Naive thymus-derived CD8-positive, alpha-beta T cell (primary cell): ENCODE data around the gene DDAH1. TPM values are rescaled to one million over a fixed set of nuclear protein-coding genes. Genes with fewer than 3 reads are reported as not detected.

Source experiments
- ATAC-seq, 2 donors: fragments of 150-1000 bp; cut with Tn5 transposase in 1 of 2; sonication (Bioruptor Pico), chemical (Tn5 transposase) in 1 of 2; 1 replicate in 1 of 2; 2 replicates in 1 of 2; pipeline ENCODE4 v1.10.0; 2021; ENCODE audit warnings: mild to moderate bottlenecking in 2 of 2, moderate library complexity in 2 of 2
- POLR2A ChIA-PET: fragments of 350-600 bp; sonication (Branson Sonifier 250); formaldehyde crosslinking; loops from one replicate; lab custom pipeline; 2021; ENCODE audit warnings: antibody characterized with exemption; lab: Charles Lee
- DNase-seq, 10 donors: peaks; one replicate each; pipeline versions ENCODE4 v3.0.0 to v3.0.0-alpha.2; 2020 to 2022
- H3K27ac Mint-ChIP-seq, 10 donors: one replicate each; pipeline ENCODE4 v1.8.0; 2020 to 2022; ENCODE audit warnings: mild to moderate bottlenecking in 10 of 10, mixed read lengths in 10 of 10, moderate library complexity in 4 of 10, inconsistent platforms in 1 of 10
- H3K27me3 Mint-ChIP-seq, 5 donors: one replicate each; pipeline ENCODE4 v1.8.0; 2021 to 2022; ENCODE audit warnings: mixed read lengths in 5 of 5
- H3K36me3 Mint-ChIP-seq, 3 donors: one replicate each; pipeline ENCODE4 v1.8.0; 2020 to 2022; ENCODE audit warnings: mixed read lengths in 3 of 3, mild to moderate bottlenecking in 2 of 3, inconsistent platforms in 1 of 3
- H3K4me1 Mint-ChIP-seq, 4 donors: one replicate each; pipeline ENCODE4 v1.8.0; 2021 to 2022; ENCODE audit warnings: mixed read lengths in 4 of 4
- H3K4me3 Mint-ChIP-seq, 10 donors: one replicate each; pipeline ENCODE4 v1.8.0; 2020 to 2022; ENCODE audit warnings: mild to moderate bottlenecking in 10 of 10, mixed read lengths in 10 of 10, moderate library complexity in 6 of 10, inconsistent platforms in 1 of 10
- H3K9me3 Mint-ChIP-seq, 9 donors: one replicate each; pipeline ENCODE4 v1.8.0; 2020 to 2022; ENCODE audit warnings: mixed read lengths in 9 of 9, mild to moderate bottlenecking in 3 of 9, inconsistent platforms in 1 of 9, moderate library complexity in 1 of 9
- polyA plus RNA-seq, 3 donors: library from polyadenylated mRNA; unstranded; fragments of 300-500 nt; fragmentation: Illumina TruSeq; gene quantifications; one replicate each; pipeline ENCODE4 v1.2.3, GENCODE V29; 2021
- total RNA-seq, 8 experiments: library from RNA in 2 of 8; stranded (reverse) in 2 of 8; gene quantifications; one replicate each; pipeline ENCODE4 v1.2.3 and lab custom pipeline; 2021 to 2026

DDAH1 gene
- total and polyA plus RNA-seq, 5 experiments from 2014 or later, result not detected

- DNase-seq (no peak), ATAC-seq (no peak)
- Mint-ChIP-seq H3K4me3 (peak overlapping the region in 2 of 10 donors; percentile 40 to 47), H3K36me3 (peaks cover 0 to 14% (median 0%) of the 10 kb centered on the region in 3 donors), H3K27ac (no peak overlapping the region), H3K27me3 (peaks cover 35 to 60% (median 52%) of the 10 kb centered on the region in 5 donors), H3K9me3 (peaks cover 0 to 5% (median 0%) of the 10 kb centered on the region in 9 donors), H3K4me1 (peaks cover 3 to 10% (median 8%) of the 10 kb centered on the region in 4 donors)
- POLR2A ChIA-PET, result no interaction called here
Observed at GRCh38 chr1:85467036-85467435, 2.1 kb upstream of the DDAH1 start.

GRCh38 chr1:85465786-85466134, 801 bp upstream of the DDAH1 start:
- Mint-ChIP-seq H3K9me3 (peaks cover 0 to 5% (median 0%) of the 10 kb centered on the region in 9 donors), H3K27ac (no peak overlapping the region), H3K36me3 (peaks cover 0 to 14% (median 0%) of the 10 kb centered on the region in 3 donors), H3K27me3 (peaks cover 36 to 64% (median 60%) of the 10 kb centered on the region in 5 donors), H3K4me3 (peak overlapping the region; percentile 43 to 72 (median 60)), H3K4me1 (peaks cover 3 to 10% (median 8%) of the 10 kb centered on the region in 4 donors)
- POLR2A ChIA-PET, result no interaction called here
- ATAC-seq (no peak), DNase-seq (no peak)

GRCh38 chr1:85464497-85465098, 361 bp downstream of the DDAH1 start:
- POLR2A ChIA-PET, result no interaction called here
- Mint-ChIP-seq H3K4me3 (peak overlapping the region; percentile 20 to 74 (median 52)), H3K27me3 (peaks cover 36 to 62% (median 60%) of the 10 kb centered on the region in 5 donors), H3K36me3 (peaks cover 0 to 14% (median 0%) of the 10 kb centered on the region in 3 donors), H3K27ac (no peak overlapping the region), H3K4me1 (peaks cover 3 to 10% (median 8%) of the 10 kb centered on the region in 4 donors), H3K9me3 (peaks cover 0 to 5% (median 0%) of the 10 kb centered on the region in 9 donors)
- ATAC-seq (peak; percentile 65 to 71), DNase-seq (peak in 4 of 10 donors; percentile 3 to 18 (median 8))

DNA sequence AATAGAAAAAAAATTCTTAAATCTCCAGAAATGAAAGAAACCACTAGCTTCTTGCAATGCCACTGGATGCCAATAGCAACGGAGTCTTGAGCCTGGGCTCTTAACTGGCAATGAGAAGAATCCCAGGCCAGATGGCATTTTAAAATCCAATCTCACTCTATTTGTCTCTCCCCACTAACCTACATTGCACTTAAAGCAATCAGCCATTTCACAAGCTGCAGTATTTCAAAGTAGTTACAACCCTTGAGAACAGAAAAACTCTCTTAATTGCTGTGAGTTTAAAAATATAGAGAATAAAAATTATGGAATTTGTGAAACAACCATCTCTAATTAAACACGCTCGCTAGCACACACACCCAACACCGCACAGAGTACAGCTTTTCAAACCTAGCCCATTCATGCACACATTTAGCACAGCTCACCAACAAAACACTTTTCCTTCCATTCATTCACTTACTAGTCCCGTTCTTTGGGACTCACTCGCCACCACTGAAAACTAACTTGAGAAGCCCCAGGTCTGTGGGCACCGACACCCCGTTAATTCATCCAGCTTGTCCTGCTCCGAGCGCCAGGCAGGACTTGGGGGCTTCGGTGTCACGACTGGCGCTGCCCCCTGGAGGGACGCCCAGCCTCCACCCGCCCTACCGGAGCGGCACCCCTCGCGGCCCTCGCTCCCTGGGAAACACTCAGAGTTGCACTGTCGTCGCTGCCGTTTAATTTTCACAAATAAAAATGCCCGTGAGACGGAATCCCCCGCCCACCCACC, 1.0 kb downstream of the DDAH1 start:
- Mint-ChIP-seq H3K4me1 (peaks cover 3 to 10% (median 8%) of the 10 kb centered on the region in 4 donors), H3K27me3 (peaks cover 34 to 59% (median 57%) of the 10 kb centered on the region in 5 donors)
- no peak for DNase-seq

DNA sequence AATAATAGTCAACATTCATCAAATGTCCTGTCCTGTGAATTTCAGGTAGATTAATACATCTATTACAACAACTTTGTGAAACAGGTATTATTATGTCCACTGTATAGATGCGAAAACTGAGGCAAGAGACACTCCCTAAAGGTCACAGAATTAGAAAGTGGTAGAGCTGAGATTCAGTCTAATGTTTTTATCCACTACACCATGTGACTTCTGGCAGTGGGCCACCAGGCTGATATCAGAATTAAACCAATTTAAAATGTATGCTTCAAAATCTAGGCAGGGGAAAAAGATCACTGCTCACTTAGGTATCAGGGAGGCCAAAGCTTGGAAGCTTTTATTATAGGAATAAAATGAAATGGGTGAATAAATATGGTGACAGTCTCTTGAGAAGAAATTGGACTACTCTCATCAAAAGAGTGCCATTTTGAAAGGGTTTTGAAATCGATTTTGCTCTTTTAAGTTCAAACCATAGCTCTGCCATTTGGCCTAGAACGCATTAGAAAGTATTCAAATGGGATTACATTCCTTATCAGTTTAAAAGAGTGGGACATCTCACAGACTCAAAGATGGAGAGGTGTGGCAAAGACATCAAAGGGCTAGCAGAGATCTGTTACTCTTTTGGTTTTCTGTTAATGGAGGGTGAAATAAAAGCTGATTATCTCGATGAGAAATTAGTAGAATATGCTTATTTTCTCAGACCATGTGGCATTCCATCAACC, 1.9 kb downstream of the DDAH1 start:
- DNase-seq (no peak), ATAC-seq (no peak)
- H3K9me3 Mint-ChIP-seq, result peaks cover 0 to 5% (median 0%) of the 10 kb centered on the region in 9 donors
- H3K27me3 Mint-ChIP-seq, result peaks cover 28 to 57% (median 48%) of the 10 kb centered on the region in 5 donors
- peaks cover 3 to 10% (median 8%) of the 10 kb centered on the region in 4 donors for H3K4me1 Mint-ChIP-seq
- H3K27ac Mint-ChIP-seq, result no peak overlapping the region
- H3K36me3 Mint-ChIP-seq, result peaks cover 0 to 8% (median 0%) of the 10 kb centered on the region in 3 donors
- POLR2A ChIA-PET, result no interaction called here
- H3K4me3 Mint-ChIP-seq, result peak overlapping the region in 5 of 10 donors; percentile 12 to 52 (median 26)

More for the DNA sequence above, 1.0 kb downstream of the DDAH1 start:
- peaks cover 0 to 12% (median 0%) of the 10 kb centered on the region in 3 donors for H3K36me3 Mint-ChIP-seq
- ATAC-seq, result no peak
- H3K27ac Mint-ChIP-seq, result no peak overlapping the region
- POLR2A ChIA-PET, result no interaction called here
- peaks cover 0 to 5% (median 0%) of the 10 kb centered on the region in 9 donors for H3K9me3 Mint-ChIP-seq
- H3K4me3 Mint-ChIP-seq, result peak overlapping the region; percentile 20 to 74 (median 52)

DNA sequence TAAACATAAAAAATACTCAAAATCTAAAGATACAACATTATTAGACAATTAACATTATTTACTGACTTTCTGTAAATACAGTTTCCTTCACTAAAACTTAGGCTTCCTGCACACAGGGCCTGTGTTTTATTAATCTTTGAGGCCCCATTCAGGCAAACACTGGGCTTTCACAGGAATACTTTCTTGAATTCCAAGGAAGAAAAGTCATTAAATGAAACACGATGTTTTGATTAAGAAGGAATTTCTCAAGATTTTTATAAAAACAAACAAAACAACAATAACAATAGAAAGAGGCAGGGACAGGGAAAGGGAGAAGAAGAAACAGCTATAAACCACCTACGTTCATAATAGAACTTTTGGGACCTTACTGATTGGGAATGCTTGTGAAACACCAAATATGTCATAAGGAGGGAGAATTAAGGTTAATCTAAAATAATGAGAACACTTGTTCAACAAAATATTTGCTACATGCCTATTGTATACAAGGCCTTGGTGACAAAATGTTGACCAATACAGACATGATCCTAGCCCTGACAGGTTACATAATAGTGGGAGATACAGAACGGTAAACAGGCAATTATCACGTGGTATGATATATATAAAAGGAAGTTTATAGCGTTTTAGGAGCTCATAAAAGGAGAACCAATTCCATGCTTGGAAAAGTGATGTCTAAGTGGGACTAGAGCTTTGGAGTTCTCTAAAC, 3.6 kb downstream of the DDAH1 start:
- peaks cover 3 to 10% (median 8%) of the 10 kb centered on the region in 4 donors for H3K4me1 Mint-ChIP-seq
- ATAC-seq, result no peak
- H3K9me3 Mint-ChIP-seq, result no peaks in the 10 kb centered on the region
- POLR2A ChIA-PET, result no interaction called here
- H3K27ac Mint-ChIP-seq, result no peak overlapping the region
- H3K4me3 Mint-ChIP-seq, result no peak overlapping the region
- H3K27me3 Mint-ChIP-seq, result peaks cover 28 to 49% (median 37%) of the 10 kb centered on the region in 5 donors
- peaks cover 0 to 5% (median 0%) of the 10 kb centered on the region in 3 donors for H3K36me3 Mint-ChIP-seq
- DNase-seq, result no peak

GRCh38 chr1:85460555-85461088, 4.3 kb downstream of the DDAH1 start:
- POLR2A ChIA-PET, result no interaction called here

DNA sequence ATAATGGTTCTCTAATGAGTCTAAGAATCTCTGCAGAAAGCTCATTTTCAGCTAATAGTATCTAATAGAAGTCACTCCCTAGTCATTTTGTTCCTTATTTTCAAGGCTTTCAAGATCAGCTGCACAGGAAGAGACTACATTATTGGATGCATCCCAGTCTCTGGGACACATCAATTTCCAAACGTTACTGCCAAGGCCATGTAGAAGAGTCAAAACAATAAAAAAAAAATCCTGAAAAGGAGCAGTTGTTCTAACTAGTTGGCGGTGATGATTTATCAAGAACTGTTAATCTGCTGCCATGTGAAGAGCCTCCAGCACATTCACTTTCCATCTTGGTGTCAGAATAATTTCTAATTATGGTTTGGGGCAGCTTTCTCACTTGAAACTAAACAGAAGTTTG, 5.7 kb downstream of the DDAH1 start:
- Mint-ChIP-seq H3K4me3 (no peak overlapping the region), H3K27me3 (peaks cover 22 to 36% (median 34%) of the 10 kb centered on the region in 5 donors), H3K27ac (no peak overlapping the region), H3K9me3 (no peaks in the 10 kb centered on the region), H3K36me3 (peaks cover 0 to 5% (median 0%) of the 10 kb centered on the region in 3 donors), H3K4me1 (peaks cover 3 to 7% (median 6%) of the 10 kb centered on the region in 4 donors)
- POLR2A ChIA-PET, result no interaction called here
- DNase-seq (no peak), ATAC-seq (no peak)

More at GRCh38 chr1:85460555-85461088, 4.3 kb downstream of the DDAH1 start:
- Mint-ChIP-seq H3K36me3 (peaks cover 0 to 5% (median 0%) of the 10 kb centered on the region in 3 donors), H3K27me3 (peaks cover 24 to 41% (median 36%) of the 10 kb centered on the region in 5 donors), H3K4me3 (no peak overlapping the region), H3K27ac (no peak overlapping the region), H3K9me3 (no peaks in the 10 kb centered on the region), H3K4me1 (peaks cover 3 to 10% (median 8%) of the 10 kb centered on the region in 4 donors)
- DNase-seq (no peak), ATAC-seq (no peak)

- ATAC-seq (no peak), DNase-seq (no peak)
- Mint-ChIP-seq H3K9me3 (no peaks in the 10 kb centered on the region), H3K4me1 (no peaks in the 10 kb centered on the region), H3K4me3 (no peak overlapping the region), H3K27me3 (peaks cover 0 to 13% (median 8%) of the 10 kb centered on the region in 5 donors), H3K27ac (no peak overlapping the region), H3K36me3 (no peaks in the 10 kb centered on the region)
- POLR2A ChIA-PET, result no interaction called here
Observed at GRCh38 chr1:85454214-85454613, 10.7 kb downstream of the DDAH1 start.

DNA sequence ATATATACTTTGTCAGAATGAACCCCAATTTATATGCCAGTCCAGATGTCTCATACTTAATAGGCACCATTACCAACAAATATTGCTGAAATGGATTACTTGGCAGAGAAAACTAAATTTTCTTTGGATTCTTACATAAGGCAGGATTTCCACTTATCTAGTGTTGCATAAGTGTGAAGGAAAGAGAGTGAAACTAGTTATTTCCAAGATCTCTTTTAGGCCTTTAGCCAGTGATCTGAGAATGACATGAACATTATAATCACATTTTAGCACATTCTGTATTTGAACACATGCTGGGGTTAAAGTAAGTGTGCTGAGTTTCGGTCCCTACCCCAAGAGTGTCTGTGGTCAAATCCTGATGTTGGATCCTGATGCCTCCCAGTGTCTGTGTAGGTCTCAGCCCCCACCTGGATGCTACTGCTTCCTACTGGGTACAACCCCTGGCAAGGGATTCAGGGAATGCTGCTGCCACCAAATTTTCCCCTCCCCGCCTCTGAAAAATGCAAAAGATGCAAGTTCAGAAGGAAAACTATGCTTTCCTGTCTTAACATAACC, 11.2 kb downstream of the DDAH1 start:
- DNase-seq (no peak), ATAC-seq (no peak)
- POLR2A ChIA-PET, result no interaction called here
- H3K9me3 Mint-ChIP-seq, result no peaks in the 10 kb centered on the region
- H3K36me3 Mint-ChIP-seq, result no peaks in the 10 kb centered on the region
- no peaks in the 10 kb centered on the region for H3K4me1 Mint-ChIP-seq
- H3K27me3 Mint-ChIP-seq, result peaks cover 0 to 15% (median 12%) of the 10 kb centered on the region in 5 donors
- H3K27ac Mint-ChIP-seq, result no peak overlapping the region
- no peak overlapping the region for H3K4me3 Mint-ChIP-seq

GRCh38 chr1:85452948-85453347, 12.0 kb downstream of the DDAH1 start:
- no peaks in the 10 kb centered on the region for H3K36me3 Mint-ChIP-seq
- DNase-seq (no peak), ATAC-seq (no peak)
- no peak overlapping the region for H3K27ac Mint-ChIP-seq
- POLR2A ChIA-PET, result no interaction called here
- no peaks in the 10 kb centered on the region for H3K4me1 Mint-ChIP-seq
- peaks cover 0 to 18% (median 10%) of the 10 kb centered on the region in 5 donors for H3K27me3 Mint-ChIP-seq
- no peaks in the 10 kb centered on the region for H3K9me3 Mint-ChIP-seq
- no peak overlapping the region for H3K4me3 Mint-ChIP-seq
